SKM-1 (cell line): ENCODE measurements around the gene OVAAL.

Experiments used
- DNase-seq: peaks from one replicate; lab custom pipeline; 2025; ENCODE audit not compliant: unreplicated experiment; lab: John Stamatoyannopoulos, UW

OVAAL gene

GRCh38 chr1:180603850-180604226 lies 45.1 kb downstream of the OVAAL start:
- DNase-seq: no peak

GRCh38 chr1:180606155-180606554 lies 47.4 kb downstream of the OVAAL start:
- no peak for DNase-seq

- no peak for DNase-seq
These were observed 51.1 kb downstream of the OVAAL start for GRCh38 chr1:180609643-180610555.

DNA sequence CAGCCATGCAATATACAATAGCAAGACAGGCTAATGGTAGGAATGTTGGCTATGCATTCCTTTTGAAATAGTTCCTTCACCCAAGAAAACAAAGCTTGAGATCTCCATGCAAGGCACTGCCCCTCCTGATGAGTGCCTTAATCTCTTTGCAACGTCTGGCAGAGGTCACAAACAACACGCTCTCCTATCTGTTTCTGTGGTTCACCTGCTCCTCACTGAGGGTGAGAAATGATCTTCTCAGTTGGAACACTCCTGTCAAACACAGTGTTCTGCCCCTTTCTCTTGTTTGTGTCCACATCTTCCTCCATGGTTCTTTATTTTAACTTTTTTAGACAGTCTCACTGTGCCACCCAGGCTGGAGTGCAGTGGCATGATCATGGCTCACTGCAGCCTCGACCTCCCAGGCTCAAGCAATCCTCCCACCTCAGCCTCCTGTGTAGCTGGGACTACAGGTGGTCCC lies 51.8 kb downstream of the OVAAL start:
- no peak for DNase-seq

DNA sequence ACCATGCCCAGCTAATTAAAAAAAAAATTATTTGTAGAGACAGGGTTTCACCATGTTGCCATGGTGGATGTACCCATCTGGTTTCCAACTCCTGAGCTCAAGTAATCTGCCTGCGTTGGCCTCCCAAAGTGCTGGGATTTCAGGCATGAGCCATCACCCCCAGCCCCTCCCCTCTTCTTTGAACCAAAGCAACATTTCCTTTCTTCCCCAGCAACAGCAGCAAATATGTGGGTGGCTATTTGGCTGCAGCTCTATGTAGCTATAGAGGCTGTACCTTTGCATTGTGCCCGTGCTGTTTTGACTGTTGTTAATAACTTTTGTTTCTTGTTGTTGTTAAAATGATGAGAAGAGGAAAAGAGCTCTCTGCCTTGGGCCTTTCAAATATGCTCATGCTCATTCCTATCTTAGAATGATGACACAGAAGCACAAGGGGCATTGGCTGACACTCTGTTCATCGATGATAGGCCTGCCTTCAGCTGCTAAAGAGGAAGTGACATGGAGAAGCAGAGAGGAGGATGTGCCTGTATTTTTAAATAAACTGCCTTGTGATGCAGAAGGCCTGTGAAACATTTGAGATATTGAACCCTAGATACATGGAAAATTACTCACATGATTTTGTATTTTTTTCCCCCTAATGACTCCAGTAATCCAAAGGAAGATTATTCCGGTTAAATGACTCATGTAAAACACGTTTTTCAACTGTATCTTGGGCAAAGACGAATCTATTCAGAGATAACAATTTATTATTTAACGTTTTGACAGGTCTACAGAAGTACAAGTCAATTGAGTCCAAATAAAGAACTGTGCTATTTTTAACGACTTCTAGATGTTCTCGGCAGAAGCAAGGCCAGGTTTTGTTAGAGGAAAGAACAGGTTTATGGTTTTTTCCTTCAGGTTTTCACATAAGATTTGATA lies 52.5 kb downstream of the OVAAL start:
- DNase-seq: peak; percentile 79

DNA sequence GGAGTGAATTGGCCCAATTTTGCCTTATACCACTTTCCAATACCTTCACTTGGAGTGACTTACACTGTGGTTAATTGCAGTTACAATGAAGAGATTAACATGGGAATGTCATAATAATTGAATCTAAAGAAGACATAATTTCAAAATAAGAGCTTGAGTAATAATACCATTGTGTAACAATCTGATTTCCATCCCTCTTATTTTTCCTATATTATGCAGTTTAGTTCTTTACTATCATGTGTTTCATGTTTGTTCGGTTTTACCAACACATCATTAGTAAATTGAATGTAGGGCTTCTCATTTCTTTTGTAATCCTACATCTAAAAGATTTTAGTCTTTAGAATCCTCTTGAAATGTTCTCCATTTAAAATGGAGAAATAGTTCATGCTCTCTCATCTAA lies 53.9 kb downstream of the OVAAL start:
- no peak for DNase-seq

GRCh38 chr1:180614730-180615129 lies 56.0 kb downstream of the OVAAL start:
- DNase-seq: no peak

DNA sequence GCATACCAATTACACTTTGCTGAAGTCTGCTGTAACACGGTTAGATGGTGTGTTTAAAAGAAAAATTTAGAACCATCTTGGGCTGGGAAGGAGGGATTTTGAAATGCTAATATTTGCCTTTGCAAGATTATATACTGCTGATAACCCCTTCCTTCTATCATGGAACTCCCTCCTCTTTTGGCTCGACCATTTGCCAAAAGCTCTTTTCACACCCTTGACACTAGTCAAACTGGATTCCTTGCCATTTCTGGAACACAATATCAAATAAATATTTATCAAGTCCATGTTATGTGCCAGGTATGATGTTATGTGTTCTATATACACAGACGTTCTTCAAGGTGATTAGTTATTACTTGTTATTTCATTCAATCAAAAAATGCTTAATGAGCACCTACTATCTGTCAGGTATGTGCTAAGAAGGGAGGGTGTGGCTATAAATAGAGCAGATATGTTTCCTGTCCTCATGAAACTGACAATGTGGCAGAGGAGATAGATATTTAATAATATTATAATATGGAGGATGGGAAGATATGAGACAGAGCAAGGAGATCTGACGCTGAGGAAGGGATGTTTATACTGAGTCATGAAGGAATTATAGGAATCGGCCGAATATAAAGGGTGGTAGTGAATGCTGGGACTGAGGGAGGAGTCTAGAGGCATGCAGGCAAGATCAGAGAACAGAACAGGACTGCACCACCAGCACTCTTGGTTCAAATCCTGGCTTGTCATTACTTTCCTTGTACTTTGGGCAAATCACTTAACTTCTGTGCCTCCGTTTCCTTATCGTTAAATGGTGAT lies 56.9 kb downstream of the OVAAL start:
- DNase-seq: no peak
